D341Med (cell line): Measurements from ENCODE around the gene EFCAB8.
"Not testable (repeated sequence)": the region's sequence is repeated elsewhere in the genome, so short reads cannot be mapped to it uniquely, and the experiment has no call there.

ENCODE experiments used
- DNase-seq: peaks from one replicate; pipeline ENCODE4 v3.0.0; 2012; ENCODE audit warnings: low spot score

EFCAB8 gene

DNA sequence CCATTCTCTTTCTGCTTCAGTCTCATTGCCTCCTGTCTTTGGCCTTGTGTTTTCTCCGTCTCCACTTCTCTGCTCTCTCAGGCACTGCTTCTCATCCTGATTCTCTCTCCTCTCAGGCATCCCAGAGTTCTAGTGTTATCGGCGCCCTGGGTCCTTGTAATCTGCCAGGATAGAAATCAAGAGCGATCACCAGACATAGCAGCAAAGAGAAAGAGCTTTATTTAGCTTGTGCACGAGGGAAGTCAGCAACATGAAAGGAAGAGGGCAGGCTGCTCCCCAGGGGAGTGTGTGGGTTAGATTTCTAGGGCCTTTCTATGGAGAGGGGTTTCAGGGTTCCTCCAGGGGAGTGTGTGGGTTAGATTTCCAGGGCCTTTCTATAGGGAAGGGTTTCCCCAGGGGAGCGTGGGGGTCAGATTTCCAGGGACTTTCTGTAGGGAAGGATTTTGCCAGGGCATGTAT is 113.0 kb downstream of the EFCAB8 start:
- peak; percentile 34 for DNase-seq

DNA sequence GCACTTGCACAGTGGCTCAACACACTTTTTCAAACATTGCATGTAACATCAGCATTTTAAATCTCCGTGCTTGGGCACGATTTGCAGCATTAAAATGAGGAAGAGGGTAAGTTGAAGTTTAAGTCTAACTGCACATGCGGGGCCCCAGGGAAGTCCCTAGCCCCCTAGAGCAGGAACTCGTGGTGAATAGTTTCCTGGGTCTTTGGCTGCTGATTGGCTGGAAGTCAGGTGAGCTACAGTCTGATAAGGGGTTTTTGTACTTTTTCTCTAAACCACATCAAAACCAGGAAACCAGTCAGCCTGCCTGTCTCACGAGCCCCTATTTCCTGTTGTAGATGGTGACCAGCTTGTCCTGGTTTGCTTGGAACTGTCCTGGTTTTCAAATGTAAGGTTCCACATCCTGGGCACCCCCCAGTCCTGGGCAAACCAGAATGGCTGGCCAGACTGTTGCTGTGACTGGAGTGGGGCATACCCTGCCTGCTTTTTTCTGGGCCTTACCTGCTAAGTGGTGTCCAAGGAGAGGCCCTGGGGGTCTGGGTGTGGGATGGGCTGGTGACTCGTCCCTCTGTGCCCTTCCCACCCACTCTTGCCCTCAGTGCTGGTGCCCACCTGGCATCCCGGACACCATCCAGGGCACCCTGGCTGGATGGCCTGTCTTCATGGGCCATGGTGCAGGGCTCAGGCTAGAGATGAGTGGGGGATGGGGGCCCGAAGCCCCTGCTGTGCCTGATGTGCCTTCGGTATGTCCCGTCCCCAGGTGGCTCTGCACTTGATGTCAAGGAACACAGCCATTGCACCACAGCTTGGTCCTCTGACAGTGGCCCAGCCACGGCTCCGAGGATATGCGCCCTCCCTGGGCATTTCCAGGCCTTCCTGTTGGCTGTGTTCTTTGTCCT is 113.7 kb downstream of the EFCAB8 start:
- peak; percentile 22 for DNase-seq

DNA sequence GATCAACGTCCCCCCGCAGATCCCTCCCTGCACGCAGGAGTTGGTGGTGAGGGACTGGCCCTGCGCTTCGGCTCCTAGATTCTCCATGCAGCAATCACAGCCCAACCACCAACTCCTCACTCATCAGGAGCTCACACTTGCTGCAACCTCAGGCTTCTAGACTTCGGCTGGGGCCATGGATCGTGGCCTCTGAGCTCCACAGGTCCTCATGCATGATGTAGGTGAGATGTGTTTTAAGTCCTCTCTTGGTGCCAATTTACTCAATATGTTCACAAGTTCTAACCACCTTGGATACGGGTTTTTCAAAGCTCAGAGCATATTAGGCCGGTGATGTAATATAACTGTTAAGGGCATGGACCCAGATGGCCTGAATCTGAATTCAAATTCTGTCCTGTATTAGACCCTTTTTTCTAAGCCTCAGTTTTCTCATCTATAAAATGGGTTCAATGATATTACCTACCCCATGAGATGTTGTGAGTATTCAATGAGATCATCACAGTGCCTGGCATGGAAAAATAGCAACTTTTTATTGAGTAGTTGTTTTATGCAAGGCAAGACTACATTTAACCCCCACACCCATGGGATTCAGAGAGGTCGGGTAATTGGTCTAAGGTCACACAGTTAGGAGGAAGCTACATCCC is 114.5 kb downstream of the EFCAB8 start:
- DNase-seq: no peak

DNA sequence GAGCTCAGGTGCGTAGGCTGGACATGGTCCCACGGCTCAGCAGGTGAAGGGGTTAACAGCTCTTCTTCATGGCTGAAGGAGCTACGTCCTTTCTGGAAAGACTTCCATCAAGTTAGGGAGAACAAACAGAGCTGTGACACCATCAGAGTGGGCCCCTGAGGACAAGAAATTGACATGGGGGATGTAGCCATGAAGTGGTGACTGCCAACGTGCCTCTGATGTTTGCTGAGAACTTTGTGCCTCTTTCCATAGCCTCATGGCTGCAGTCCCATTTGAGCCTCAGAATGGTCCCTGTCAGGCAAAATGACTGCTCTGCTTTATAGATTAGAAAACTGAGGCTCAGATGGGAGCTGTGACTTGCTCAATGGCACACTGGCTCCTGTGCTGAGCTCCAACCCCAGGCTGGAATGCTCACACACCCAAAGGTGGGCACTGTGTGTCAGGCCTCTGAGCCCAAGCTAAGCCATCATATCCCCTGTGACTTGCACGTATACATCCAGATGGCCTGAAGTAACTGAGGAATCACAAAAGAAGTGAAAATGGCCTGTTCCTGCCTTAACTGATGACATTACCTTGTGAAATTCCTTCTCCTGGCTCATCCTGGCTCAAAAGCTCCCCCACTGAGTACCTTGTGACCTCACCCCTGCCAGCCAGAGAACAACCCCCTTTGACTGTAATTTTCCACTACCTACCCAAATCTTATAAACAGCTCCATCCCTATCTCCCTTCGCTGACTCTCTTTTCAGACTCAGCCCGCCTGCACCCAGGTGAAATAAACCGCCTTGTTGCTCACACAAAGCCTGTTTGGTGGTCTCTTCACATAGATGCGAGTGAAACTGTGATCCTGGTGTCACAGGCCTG is 115.7 kb downstream of the EFCAB8 start:
- DNase-seq: peak; percentile 15

DNA sequence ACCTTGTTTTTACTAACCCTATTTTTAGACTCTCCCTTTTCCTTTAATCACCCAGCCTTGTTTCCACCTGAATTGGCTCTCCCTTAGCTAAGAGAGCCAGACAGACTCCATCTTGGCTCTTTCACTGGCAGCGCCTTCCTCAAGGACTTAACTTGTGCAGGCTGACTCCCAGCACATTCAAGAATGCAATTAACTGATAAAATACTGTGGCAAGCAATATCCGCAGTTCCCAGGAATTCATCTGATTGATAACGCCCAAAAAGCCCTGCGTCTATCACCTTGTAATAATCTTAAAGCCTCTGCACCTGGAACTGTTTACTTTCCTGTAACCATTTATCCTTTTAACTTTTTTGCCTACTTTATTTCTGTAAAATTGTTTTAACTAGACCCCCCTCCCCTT is 116.4 kb downstream of the EFCAB8 start:
- not testable (repeated sequence) for DNase-seq

DNA sequence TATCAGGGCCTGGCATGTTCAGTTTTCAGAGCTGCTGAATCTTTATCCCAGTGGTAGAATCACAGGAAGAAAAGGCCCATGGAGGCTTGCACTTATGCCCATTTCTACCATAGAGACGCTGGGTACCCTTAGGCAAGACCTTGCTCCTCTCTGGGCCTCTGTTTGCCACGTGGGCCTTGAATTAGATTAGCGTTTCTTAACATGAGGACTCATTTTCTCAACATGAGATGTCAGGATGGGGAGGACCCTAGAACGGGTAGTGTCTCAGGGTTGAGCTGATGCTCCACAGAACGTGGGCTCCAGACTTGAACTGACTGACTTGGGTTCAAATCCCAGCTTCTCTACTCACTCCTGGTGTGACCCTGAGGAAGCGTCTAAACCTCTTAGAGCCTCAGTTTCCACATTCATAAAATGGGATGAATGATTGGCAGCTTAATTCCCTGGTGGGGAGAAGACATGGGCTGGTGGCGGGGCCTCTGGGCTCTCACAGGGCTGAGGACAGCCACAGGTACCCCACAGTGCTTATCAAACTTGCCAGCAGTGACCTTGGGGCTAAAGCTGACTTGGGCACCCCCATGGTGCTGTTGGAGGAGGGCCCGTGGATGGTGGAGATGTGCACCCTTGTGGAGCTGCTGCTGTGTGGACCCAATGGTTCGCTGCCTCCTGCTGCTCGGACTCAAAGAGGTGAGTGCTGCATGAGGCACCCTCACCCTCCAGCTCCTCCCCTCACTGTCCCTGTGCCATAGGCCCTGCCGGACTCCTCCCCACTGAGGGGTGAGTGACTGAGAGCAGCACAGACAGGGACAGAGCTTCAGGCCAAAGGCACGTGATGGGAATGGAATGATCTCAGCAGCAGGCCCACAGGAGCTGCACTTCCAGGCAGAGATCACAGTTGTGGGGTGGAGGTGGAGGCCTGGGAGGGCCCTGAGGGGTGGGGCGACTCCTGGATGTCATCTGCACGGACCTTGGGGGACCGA is 117.3 kb downstream of the EFCAB8 start:
- peak; percentile 8 for DNase-seq

DNA sequence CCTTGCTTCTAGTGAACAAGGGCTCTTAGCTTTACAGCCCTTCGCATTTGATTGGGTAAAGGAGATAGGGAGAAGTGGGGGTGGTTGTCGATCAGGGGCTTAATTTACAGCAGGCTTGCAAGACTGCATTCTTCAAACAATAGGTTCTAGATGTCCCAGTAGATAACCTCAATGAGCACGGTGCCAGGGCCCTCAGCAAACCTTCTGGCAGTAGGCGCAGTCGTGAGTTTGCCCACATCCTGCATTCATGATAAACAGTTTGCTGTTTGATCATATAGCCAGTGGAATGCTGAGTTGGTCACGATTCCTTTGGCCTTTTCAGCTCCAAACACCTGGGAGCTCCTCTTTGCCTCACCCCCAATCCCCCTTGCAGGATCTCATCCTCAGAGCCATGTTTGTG is 118.0 kb downstream of the EFCAB8 start:
- DNase-seq: no peak

DNA sequence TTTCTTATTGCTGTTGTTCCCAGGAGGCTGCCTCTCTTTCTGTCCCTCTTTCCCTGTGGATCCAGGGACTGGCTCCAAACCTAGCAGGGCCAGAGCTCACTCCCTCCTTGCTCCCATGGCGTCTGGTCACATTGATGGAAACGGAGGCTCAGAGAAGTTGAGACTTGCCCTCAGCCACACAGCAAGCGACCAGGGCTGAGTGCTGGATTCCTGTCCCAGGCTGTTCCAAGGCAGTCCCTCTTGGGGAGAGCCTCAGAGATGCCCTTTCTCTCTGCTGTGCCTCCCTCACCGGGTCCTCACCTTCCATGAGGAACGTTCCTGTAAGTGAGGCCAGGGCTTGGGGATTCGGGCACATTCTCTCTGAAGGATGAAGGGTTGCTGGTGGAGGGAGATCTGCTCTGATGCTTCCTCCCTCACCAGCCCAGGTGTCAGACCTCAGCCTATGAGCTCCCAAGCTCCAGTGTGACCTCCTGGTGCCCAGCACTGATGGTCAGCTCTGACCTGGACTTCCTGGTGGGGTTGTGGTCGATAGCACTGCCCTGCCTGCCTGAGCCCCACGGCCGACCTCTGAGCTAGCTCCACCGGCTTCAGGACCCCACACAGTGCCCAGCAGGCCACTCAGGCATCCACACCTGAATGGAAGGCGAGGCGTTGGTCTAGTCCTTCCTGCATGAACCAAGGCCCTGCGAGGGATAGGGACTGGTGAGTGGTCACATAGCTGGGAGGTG is 118.7 kb downstream of the EFCAB8 start:
- DNase-seq: no peak

DNA sequence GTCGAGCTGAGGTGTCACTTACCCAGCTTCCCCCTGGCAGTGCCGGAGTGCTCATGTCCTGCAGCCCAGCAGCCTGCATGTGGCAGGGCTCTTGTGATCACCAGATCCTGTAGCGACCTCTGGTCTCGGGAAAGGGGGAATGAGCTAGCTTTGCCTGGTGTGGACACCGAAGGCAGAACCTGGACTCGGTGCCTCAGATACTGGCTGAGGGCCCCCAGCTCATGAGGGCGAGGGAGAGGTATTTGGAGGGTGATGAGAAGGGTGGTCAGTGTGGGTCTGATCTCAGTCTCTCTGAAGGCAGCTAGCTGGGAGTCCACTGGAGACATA is 119.2 kb downstream of the EFCAB8 start:
- DNase-seq: no peak

DNA sequence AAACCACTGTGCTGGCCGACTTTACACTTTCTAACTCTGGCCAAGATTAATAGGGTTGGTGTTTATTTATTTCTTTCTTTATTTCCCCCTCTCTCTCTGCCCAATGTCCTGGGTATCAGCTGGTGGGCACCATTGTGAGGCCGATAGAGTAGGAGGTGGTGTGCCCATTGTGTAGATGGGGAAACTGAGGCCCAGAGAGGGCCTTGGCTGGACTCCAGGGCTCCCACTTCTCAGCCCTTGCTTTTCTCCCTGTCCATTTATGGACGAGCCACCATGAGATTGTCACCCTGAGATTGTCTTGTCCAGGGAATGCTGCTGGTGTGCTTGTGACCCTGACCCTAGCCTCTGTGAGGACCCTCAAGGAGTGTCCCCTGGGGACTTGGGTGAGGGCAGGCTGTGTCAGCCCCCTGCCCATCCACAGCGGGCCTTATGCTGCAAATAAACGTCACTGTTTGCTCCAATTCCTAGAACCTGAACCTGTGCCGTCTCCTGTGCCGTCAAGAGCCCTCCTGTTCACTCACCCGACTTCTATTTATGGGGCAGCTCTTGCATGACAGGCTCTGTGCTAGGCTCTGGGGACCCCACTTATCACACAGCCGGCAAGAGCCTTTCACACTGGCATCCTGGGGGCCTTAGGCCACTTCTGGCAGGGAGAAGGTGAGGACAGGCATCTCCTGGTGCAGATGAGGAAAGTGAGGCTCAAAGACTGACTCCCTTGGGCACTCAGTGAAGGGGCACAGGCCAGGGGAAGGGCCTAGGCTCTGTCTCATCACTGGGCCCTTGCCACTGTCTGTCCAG is 120.7 kb downstream of the EFCAB8 start:
- no peak for DNase-seq

DNA sequence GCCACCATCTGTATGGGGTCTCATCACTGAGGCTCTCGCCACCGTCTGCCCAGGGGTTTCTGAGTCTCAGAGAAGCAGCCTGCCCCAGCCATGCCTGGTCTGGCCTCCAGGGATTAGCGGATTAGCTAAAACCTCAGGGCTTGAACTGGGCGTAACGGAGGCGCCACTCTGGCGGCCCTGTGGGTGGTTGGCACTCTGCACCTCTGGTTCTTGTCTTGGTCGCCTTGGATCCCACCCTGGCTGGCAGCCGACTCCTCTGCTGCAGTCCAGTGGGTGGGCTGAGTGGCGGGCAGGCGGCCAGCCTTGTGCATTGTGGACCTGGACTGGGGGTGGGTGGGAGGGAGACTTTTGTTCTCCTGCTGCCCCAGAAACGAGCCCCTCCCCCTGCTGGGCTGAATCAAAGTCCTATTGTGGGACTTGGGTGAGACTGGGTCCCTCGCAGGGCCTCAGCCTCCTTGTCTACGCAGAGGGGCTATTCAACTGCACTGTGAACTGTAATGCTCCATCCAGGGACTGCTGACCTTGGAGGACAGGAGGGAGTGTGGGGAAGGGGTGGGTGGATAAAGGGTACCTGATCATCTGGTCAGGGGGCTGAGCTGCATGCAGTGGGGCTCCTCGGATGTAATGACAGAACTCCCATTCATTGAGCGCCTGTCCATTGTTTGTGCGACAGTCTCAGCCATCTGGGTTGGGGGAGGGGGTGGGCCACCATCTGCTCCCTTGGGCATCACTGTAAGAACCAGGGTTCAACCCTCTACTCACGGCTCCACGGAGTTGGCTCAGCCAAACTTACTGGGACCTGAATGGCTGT is 121.6 kb downstream of the EFCAB8 start:
- DNase-seq: peak; percentile 88

DNA sequence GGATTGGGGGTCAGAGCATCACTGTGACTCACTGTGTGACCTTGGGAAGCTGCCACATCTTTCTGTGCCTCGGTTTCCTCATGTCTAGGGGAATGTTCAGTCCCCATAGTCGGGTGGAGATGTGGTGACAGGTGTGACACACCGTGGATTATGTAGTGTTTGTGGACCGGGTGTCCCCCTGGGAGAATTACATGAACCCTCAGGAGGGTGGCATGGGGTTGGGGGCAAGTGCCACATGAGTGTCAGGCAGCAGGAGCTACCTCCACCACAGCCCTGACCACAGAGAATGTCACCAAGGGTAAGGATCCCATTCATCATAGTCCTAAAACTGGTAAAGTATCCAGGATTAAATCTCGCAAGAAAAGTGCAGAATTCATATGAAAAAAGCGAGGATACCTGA is 122.3 kb downstream of the EFCAB8 start:
- no peak for DNase-seq

DNA sequence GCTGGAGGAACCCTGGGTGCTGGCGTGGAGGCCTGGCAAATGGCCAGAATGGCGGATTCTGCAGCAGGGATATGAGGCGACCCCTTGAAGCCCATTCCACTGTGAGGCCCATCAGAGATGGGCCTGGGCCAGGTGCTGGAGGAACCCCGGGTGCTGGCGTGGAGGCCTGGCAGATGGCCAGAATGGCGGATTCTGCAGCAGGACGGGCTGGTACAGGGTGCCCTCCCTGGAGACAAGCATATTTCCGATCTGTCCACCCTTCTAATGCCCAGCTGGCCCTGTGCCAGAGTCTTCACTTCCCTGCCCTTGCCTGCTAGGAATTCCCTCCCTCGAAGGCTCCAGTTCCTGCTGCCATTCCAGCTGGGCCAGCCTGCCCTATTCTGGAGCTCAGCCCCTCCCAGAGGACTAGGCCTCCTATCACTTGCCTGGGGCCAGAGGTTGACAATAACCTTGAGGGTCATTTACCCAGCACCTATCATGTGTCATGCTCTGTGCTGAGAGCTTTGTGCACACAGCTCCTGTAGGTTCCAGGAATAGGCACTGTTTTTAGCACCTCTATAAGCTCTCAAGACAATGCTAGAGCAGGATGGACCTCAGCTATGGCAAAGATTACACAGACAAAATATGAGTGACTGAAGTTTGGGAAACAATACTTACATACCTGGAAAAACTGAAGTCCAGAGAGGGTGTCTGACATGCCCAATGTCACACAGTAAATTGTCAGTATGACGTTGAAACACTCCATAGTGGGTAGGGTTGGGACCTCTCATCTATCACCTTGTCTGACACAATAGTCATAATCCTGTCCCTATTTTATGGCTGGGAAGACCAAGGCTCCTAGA is 124.1 kb downstream of the EFCAB8 start:
- peak; percentile 62 for DNase-seq

DNA sequence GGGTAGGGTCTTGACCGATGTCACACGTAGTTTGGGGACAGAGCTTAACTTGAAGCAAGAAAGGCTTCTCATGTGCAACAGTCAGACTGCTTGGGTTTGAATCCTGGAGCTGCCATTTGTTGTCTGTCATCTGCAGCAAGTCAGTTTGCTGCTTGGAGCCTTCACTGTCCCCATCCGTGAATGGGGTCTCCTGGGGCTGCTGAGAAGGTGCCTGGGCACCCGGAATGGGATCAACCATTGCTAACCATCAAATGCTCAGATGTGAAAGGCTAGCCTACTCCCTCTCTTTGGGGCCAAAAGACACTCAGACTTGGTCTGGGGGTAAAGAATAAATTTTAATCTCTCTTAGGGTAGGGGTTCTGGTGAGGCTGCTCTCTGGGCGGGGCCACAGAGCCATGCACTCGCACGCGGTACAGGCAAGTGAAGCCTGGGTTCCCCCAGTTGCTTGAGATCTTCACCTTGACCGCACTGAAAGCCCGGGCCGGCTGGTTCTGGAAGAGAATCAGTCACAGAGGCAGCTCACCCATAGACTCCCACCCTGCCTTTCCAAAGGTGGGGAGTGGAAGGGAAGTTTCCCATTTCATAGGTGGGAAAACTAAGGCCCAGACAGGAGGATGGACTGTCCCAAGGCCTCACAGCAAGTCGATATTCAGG is 124.9 kb downstream of the EFCAB8 start:
- DNase-seq: no peak

DNA sequence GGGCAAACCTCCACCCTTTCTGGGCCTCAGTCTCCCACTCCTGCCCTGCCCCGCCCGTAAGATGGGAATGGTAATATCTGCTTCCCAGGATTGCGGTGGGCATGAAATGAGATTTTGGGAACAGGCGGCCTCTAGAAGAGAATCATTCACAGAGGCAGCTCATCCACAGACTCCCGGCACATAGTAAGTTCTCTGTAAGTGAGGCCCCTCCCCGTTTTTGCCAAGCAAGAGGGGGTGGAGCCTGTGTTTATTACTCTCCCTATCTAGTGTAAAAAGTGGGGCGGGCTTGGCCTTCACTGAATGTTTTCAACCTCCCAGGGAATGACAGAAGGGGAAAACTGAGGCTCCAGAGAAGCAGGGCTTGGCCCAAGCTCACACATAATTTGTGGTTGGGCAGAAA is 125.5 kb downstream of the EFCAB8 start:
- no peak for DNase-seq

DNA sequence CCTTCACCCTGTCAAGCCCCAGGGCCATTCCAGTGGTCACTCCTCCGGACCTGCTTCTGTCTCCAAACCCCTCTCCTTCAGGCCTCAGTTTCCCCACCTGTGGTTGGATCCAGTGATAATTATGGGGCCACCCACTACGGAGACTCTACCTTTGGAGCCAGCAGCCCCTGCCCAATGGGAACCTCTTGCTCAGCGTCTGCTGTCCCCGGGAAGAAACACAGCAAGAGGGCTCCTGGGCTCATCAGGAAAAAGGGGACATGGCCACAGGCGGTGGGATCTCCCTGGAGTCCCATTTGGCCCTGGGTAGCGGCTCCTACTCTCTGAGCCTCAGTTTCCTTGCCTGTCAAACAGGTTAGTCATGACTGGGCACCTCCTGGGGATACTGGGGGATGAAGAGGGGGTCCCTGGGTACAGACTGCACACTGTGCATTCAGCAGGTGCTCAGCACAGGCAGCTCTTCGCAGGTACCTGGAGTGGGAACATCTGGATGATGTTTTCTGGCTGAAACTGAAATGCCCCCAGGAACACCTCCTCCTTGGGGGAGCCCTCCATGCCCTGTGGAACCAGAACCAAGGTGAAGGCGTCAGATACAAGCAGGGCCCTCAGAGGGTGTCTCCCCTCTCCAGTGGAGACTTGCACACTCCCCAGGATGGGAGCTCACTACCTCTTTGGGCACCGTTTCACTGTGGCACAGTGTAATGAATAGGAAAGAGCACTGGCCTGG is 126.1 kb downstream of the EFCAB8 start:
- no peak for DNase-seq

DNA sequence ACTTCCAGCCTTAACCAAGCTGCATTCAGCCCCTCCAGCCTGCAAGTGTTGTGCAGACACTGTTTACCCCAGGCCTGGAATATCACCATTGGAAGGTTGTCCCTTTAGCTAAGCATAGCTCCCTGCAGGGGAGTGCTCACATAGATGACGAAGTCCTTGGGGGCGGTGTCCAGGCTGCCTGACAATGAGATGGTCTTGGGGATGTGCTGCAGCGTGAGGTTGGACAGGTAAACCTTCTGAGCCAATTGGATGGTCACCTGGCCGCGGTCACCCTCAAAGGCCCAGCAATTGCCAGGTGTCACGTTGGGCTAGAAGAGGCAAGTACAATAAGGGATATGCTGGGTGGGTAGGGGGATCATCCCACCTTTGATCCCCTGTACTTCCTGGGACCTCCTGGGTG is 126.9 kb downstream of the EFCAB8 start:
- DNase-seq: no peak
